Tibial artery (tissue), 4 donors: ENCODE results near the gene MAN1A2.

Experiments
- DNase-seq, 2 donors: peaks; one replicate each; pipeline ENCODE4 v3.0.0-alpha.2; 2019
- H3K27ac ChIP-seq, 2 donors: fragments of 200-600 bp; sonication (generic) in 1 of 2; 1 replicate in 1 of 2; 2 replicates in 1 of 2; pipeline ENCODE4 v1.5.1; 2018 to 2019; ENCODE audit warnings: mild to moderate bottlenecking in 1 of 2
- H3K27me3 ChIP-seq, 2 donors: fragments of 200-600 bp; sonication (generic) in 1 of 2; one replicate each; pipeline versions ENCODE4 v1.5.1 to v1.6.0; 2016 to 2019
- H3K36me3 ChIP-seq, 3 donors: fragments of 200-600 bp; sonication (generic) in 2 of 3; one replicate each; pipeline ENCODE4 v1.5.1; 2016 to 2019; ENCODE audit warnings: mild to moderate bottlenecking in 2 of 3
- H3K4me1 ChIP-seq, 4 donors: fragments of 200-600 bp; sonication (generic) in 2 of 4; 1 replicate in 3 of 4; 2 replicates in 1 of 4; pipeline ENCODE4 v1.5.1; 2016 to 2019
- H3K4me3 ChIP-seq, 2 donors: fragments of 200-600 bp; sonication (generic) in 1 of 2; 1 replicate in 1 of 2; 2 replicates in 1 of 2; pipeline ENCODE4 v1.5.1; 2018 to 2019; ENCODE audit warnings: mild to moderate bottlenecking in 2 of 2
- H3K9me3 ChIP-seq, 3 donors: fragments of 200-600 bp; sonication (generic) in 1 of 3; one replicate each; pipeline ENCODE4 v1.5.1; 2016 to 2019
- CTCF ChIP-seq, 2 experiments: fragments of 200-600 bp in 1 of 2; fragments of 450-650 bp in 1 of 2; IDR thresholded peaks; one replicate each; pipeline ENCODE4 v1.5.1; 2017 to 2019; ENCODE audit warnings: antibody characterized with exemption in 2 of 2, mild to moderate bottlenecking in 1 of 2, moderate library complexity in 1 of 2
- intact Hi-C: fragments of 100-400 bp; cut with DNase I; formaldehyde crosslinking; loops from one replicate; pipeline ENCODE4 v1.15.0; 2023; ENCODE audit warnings: low total_unique reads

Gene MAN1A2

GRCh38 chr1:117541003-117541402 is 173.8 kb downstream of the MAN1A2 start:
- peaks cover 0 to 11% (median 0%) of the 10 kb centered on the region in 4 donors for H3K4me1 ChIP-seq

GRCh38 chr1:117541585-117541984 is 174.3 kb downstream of the MAN1A2 start:
- peaks cover 0 to 11% (median 0%) of the 10 kb centered on the region in 4 donors for H3K4me1 ChIP-seq
- H3K36me3 ChIP-seq, result no peaks in the 10 kb centered on the region
- intact Hi-C loops, result no loop called here
- peaks cover 0 to 2% of the 10 kb centered on the region in 2 donors for H3K27me3 ChIP-seq
- no peaks in the 10 kb centered on the region for H3K9me3 ChIP-seq
- H3K27ac ChIP-seq, result no peak overlapping the region
- no peak for TF ChIP-seq CTCF (IDR thresholded peaks at IDR 0.05)
- DNase-seq, result no peak
- H3K4me3 ChIP-seq, result no peak overlapping the region

More at GRCh38 chr1:117541003-117541402, 173.8 kb downstream of the MAN1A2 start:
- H3K36me3 ChIP-seq, result no peaks in the 10 kb centered on the region
- peaks cover 0 to 2% of the 10 kb centered on the region in 2 donors for H3K27me3 ChIP-seq
- TF ChIP-seq CTCF (IDR thresholded peaks at IDR 0.05), result no peak
- intact Hi-C loops, result no loop called here
- H3K9me3 ChIP-seq, result no peaks in the 10 kb centered on the region
- H3K27ac ChIP-seq, result no peak overlapping the region
- no peak overlapping the region for H3K4me3 ChIP-seq
- DNase-seq, result no peak

- Histone ChIP-seq H3K9me3 (no peaks in the 10 kb centered on the region), H3K4me3 (no peak overlapping the region), H3K27ac (no peak overlapping the region), H3K36me3 (no peaks in the 10 kb centered on the region), H3K4me1 (peaks cover 0 to 11% (median 0%) of the 10 kb centered on the region in 4 donors), H3K27me3 (no peaks in the 10 kb centered on the region)
- no peak for DNase-seq
- intact Hi-C loops, result no loop called here
- no peak for TF ChIP-seq CTCF (IDR thresholded peaks at IDR 0.05)
Measured at GRCh38 chr1:117544509-117545109, 177.4 kb downstream of the MAN1A2 start.

- no peak overlapping the region for H3K4me3 ChIP-seq
- no peak overlapping the region for H3K27ac ChIP-seq
- H3K4me1 ChIP-seq, result peaks cover 0 to under 1% (median 0%) of the 10 kb centered on the region in 4 donors
- no peak for TF ChIP-seq CTCF (IDR thresholded peaks at IDR 0.05)
- no peaks in the 10 kb centered on the region for H3K27me3 ChIP-seq
- H3K9me3 ChIP-seq, result no peaks in the 10 kb centered on the region
- H3K36me3 ChIP-seq, result no peaks in the 10 kb centered on the region
- no peak for DNase-seq
- intact Hi-C loops, result no loop called here
Measured at GRCh38 chr1:117546467-117546866, 179.2 kb downstream of the MAN1A2 start.

GRCh38 chr1:117553471-117553870 is 186.2 kb downstream of the MAN1A2 start:
- no peak for TF ChIP-seq CTCF (IDR thresholded peaks at IDR 0.05)
- Histone ChIP-seq H3K4me1 (no peaks in the 10 kb centered on the region), H3K36me3 (no peaks in the 10 kb centered on the region), H3K27ac (no peak overlapping the region), H3K4me3 (no peak overlapping the region), H3K9me3 (no peaks in the 10 kb centered on the region), H3K27me3 (no peaks in the 10 kb centered on the region)
- DNase-seq, result no peak
- intact Hi-C loops, result no loop called here

GRCh38 chr1:117555806-117556205 is 188.6 kb downstream of the MAN1A2 start:
- Histone ChIP-seq H3K4me3 (no peak overlapping the region), H3K27ac (no peak overlapping the region), H3K9me3 (no peaks in the 10 kb centered on the region), H3K36me3 (no peaks in the 10 kb centered on the region), H3K27me3 (no peaks in the 10 kb centered on the region), H3K4me1 (no peaks in the 10 kb centered on the region)
- intact Hi-C loops, result no loop called here
- no peak for TF ChIP-seq CTCF (IDR thresholded peaks at IDR 0.05)
- DNase-seq, result no peak
